Medulla oblongata (tissue), 1 donor: Measurements from ENCODE around the gene SLC4A5.

Experiments
- DNase-seq: peaks from one replicate; pipeline ENCODE4 v3.0.0-alpha.2; 2015; ENCODE audit errors: extremely low spot score

SLC4A5 gene

DNA sequence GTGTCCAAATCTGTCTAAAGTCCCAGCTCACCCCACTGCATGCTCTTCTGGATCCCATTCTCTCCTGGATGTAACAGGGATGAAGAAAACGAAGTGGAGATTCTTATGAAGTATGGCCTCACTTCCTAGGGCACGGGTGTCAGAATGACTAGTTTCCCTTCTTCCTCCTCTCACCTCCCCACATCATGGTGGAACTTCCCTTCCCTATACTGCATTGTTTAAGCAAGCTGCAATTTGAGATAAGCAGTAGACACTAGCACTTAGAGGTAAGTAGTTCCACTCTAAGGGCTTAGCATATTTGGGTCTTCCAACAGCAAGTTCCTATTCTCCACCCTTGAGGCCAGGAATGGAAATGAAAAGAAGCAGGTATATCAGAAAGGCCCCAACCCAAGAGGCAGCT lies 29.7 kb downstream of the SLC4A5 start:
- no peak for DNase-seq

DNA sequence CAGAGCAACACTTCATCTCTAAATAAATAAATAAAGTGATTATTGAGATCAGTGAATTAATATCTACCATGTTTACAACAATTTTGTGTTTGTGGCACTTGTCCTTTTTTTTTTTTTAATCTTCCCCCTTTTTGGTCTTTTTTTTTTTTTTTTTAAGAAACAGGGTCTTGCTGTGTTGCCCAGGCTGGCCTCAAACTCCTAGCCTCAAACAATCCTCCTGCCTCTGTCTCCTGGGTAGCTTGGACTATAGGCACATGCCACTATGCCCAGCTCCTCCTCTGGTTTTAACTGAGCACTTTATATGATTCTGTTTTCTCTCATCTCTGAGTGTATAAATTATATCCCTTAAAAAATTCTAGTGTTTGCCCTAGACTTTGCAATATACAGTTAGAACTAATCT lies 30.3 kb downstream of the SLC4A5 start:
- DNase-seq: no peak

DNA sequence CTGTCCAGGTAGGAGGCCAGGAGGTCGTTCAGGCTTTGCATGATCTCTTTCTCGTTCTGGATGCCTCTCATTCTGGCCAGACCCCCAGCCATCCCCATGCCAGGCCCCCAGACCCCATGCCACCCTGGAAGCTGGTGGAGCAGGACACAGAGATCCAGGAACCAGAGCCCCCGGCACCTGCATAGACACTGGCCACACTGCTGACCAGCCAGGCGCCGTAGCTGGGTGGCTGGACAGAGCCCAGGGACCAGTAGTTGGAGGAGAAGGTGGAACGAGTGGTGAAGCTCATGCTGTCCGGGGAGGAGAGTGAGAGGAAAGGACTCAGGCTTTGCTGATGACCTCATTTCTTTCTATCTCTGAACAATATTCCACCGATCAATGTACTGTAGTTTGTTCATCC lies 35.5 kb downstream of the SLC4A5 start:
- no peak for DNase-seq

DNA sequence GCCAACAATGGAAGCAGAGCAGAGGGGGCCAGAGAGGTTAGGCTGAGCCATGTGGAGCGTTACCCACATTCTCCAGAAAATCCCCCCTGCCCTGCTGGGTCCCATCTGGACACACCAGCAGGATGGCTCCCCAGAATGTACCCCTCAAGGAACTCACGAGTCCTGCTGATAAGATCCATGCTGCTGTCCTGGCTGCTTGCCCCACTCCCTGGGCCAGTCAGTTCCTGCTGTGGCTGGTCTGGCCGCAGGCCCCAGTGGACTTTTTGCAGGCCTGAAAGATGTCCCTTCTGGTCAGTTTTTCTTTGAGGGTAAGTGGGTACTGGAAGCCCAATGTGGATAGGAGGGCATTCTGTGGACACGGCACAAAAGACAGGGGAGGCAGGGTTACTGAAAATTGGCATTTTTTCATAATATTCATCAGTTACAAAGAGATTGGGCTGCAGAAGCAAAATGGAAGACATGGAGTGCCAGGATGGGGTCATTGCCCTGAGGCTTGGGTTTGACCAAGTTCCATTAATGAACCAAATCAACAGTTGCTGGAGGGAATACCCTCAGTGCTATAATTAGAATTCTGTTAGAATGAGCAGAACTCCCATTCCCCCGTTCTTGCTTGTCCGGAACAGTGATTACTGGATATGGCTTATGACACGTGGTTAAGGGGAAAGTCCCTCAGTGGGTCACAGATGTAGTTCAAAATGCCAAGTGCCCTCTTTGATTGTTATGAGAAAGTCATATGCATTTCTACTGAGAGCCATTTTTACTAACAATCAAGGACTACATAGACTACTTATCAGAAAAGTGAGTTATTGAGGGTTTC lies 38.7 kb downstream of the SLC4A5 start:
- DNase-seq: no peak

DNA sequence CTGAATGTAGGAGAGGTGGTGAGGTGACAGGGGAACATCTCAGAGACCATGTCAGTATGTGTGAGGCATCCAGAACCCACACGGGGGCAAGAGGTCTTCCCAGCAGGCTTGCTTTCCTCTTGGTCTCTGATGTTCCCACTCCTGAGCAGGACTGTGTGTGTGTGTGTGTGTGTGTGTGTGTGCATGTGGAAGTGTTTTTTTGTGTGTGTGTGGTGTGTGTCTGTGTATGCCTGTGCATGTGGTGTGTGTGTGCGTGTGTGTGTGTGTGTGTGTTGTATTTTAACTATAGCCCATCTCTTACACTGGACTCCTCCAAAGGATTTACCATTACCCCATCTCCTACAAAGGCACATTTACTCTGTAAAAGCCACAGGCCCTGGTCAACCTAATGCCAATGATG lies 40.4 kb downstream of the SLC4A5 start:
- DNase-seq: no peak

DNA sequence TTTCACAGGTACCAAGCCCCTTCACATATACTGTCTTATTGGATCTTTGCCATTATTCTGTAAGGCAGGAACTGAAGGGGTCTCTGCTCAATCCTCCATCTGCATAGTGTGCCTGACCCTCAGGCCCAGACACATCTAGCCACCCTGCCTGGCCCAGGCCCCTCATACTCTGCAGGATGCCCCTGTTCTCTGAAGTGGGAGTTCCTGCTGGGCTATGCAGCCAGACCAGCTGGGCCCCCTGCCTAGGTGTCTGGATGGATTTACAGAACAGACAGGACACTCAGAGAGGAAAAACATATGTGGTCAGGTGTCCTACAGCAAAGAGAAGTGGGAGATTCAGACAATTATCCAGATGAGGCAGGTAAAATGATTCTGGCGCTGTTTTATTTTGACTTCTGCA lies 42.0 kb downstream of the SLC4A5 start:
- DNase-seq: no peak

DNA sequence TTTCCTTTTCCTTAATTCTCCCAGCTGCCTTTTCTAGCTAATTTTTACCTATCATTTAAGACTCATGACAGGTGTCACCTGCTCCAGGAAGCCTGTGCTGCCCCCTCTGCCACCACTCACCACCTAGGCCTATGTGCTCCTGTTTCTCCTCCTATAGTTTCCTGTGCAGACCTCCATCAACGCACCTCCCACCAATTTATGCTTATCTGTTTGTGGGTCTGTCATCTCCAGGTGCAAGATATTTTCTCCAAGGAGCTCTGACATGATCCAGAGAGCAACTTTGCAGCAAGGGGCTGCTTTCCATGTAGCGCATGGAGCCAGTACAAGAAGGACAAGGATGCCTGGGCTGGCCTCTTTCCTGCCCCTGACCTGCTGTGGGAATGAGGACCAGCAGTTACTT lies 42.7 kb downstream of the SLC4A5 start:
- no peak for DNase-seq

DNA sequence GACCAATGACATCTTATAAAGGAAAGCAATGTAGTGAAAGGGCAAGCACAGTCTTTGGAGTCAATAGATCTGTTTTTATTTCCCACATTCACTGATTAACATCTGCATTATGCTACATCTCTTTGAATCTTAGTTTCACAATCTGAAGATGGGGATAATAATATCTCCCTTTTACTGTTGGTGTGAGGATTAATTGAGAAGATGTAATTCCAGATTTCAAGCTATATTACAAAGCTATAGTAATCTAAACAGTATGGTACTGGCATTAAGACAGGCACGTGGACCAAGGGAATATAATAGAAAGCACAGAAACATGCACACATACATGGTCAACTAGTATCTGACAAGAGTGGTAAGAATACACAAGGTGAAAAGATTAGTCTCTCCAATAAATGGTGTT lies 45.3 kb downstream of the SLC4A5 start:
- no peak for DNase-seq

DNA sequence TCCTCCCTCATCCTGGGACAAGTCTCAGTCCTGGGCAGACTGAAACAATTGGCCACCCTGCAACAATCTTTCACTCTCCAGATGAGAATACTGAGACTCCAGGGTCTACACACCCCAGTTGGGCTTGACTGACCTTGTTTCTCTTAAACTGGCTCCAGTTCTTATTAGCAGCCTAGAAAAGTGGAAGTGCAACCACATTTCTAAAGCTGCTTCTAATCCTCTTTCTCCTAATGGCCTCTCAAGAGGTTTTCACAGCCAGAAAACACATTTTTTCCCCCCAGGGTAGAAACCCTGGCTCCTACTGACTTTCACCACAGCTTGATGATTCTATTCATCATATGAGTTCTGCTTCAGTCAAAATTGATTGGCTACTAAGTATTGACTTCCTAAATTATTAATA lies 45.8 kb downstream of the SLC4A5 start:
- DNase-seq: no peak

DNA sequence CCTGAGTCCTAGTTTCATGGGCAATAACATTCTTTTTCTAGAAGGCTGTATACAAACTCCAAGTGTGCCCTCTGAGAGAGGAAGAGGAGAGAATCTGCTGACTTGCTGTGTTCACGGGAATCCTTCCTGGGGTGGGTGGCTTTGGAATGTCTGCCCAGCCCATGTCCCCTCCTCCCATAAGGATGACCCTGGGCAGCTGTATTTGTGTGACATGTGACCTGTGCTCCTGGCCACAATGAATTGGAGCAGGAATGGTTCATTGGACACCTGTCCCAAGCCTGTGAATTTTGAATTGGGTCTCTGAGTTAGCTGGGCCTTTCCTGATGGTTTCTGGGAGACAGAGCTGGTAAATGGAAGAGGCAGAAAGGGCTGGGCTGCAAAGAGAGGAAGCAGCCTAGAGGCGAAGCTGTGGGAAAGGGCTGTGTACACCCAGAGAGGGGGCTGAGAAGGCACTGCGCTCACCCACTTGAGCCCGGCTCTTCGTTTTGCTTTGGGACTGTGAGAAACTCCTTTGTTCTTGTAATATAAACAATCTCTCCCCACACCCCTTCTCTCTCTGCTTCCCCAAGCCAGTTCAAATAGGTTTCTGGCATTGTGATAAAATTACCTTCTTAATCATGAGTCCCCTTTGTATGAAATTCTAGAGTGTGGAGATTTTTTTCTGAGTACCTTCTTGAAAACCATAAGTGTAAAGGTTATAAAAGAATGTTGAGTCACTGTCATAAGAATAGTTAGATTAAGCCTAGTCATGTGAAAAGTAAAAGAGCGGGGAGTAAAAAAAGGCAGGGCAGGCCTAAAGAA lies 49.8 kb downstream of the SLC4A5 start:
- DNase-seq: no peak

DNA sequence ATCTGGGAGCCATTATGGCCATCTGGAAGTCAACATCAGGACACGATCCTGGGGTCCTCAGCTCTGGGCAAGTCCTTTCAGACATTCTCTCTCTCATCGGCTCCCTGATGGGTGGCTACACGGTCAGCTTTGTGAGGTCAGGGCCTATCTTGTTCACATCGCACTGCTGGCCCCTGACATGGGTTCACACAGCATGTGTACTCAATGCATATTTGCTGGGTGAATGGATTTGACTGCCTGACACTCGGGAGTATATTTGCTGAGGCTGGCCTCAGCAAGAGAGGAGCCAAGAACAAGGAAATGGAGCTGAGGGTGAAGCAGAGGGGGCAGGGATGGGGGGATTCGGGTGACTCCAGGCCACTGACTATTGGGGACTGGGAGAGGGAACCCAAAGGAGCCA lies 50.5 kb downstream of the SLC4A5 start:
- no peak for DNase-seq

DNA sequence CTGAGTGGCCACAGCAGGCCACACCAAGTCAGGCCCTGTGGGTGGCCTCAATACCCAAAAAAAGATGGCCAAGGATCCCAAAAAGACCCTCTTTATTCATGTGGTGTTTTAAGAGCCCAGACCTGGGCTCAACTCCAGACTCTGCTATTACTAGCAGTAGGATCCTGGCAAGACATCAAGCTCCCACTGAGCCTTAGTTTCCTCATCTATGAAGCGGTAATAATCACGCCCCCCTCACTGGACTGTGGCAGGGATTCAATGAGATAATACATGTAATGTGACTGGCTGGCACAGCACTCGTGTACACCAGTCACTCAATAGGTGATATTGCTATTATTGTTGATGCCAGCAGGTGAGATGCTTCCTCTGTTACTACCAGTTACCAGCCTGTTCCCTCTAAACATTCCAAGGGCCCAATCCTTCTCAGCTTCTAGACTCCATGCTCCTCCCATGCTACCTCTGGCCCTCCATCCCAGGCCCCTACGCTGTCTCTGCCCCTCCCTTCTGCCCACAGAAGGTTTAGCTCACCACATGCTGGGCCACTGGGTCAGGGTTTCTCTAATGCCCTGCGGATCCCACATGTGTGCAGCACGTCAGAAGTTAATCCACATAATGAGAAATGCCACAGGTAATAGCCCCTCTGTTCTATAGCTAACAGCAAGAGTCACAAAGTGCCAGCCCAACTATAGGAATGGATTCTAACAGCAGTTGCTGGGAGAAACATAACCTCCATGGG lies 51.2 kb downstream of the SLC4A5 start:
- no peak for DNase-seq

DNA sequence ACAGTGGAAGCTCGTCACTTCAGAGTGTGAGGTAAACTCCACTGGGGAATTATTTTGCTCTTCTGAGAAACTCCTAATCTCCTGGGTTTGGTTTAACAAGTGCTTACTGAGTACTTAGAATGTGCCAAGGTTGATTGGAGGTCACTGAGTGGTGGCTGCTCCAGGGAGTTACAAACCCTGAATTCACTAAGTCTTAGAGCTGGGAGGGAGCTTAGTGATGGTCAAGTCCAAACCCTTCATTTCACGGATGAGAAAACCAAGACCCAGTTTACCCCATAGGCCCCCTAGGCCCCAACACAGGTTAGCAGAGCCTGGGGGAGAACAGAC lies 52.0 kb downstream of the SLC4A5 start:
- DNase-seq: no peak

DNA sequence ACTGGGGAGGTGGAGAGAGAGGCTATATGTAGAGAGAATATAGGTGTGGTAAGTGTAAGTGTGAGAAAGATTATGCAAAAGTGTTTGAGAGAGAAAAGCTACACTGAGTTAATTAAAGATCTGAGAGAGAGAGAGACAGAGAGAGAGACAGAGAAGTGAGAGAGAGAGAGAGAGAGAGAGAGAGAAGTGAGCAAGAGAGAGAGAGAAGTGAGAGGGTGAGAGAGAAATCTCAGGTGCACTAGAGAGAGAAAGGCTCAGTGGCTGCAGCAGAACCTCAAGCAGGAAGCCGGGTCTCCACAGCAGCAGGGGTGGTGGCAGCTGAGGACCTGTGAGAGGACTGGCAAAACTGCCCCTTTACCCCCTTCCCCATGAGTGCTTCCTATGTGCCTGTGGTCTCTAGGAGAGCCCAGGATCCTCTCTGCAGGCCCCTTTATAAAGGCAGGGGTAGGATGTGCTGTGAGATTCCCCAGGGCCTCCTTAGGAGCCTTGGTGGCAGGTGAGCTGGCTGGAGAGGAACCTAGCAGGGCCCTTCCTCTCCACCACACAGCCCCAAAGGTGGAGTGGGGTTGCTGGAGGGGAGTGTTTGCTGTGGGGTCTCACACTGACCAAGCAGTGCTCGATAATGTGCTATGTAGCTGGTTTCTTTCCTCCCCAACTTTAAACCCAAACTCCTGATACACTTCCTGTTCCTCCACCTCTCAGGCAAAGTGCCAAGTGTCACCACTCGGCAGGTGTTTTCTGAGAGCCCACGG lies 52.6 kb downstream of the SLC4A5 start:
- no peak for DNase-seq

DNA sequence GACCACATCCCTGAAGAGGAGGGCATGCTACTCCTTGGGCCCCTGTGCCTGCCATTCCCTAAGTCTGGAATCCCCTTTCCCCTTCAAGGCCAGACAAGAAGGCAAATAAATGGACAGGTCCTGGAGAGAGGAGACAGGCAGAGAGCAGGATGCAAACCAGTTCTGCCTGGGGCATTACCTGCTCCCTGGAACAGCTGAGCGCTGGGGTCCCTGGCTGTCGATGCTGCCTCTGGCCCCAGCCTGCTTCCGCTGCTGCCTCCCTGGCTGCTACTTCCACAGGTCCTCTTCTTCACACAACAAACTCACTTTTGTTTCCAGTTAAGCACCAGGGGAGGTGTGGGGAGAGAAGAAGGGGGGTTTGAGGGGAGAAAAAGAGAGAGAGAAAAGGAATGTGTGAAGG lies 53.1 kb downstream of the SLC4A5 start:
- no peak for DNase-seq

DNA sequence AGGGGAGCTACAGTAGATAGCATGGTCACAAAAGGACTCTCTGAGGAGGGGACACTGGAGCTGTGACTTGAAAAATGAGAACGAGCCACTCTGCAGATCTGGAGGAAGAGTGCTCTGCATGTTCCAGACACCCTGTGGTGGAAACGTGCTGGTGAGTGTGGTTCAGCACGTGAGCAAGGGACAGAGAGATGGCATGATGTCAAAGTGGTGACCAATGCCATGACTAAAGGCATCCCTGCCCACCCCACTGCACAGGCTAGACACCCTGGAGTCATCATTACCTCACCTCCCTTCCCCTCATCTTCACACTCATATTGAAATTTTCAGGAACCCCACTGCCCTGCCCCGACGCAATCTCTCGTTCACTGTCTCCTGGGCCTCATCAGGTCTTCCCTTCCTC lies 56.5 kb downstream of the SLC4A5 start:
- DNase-seq: no peak

DNA sequence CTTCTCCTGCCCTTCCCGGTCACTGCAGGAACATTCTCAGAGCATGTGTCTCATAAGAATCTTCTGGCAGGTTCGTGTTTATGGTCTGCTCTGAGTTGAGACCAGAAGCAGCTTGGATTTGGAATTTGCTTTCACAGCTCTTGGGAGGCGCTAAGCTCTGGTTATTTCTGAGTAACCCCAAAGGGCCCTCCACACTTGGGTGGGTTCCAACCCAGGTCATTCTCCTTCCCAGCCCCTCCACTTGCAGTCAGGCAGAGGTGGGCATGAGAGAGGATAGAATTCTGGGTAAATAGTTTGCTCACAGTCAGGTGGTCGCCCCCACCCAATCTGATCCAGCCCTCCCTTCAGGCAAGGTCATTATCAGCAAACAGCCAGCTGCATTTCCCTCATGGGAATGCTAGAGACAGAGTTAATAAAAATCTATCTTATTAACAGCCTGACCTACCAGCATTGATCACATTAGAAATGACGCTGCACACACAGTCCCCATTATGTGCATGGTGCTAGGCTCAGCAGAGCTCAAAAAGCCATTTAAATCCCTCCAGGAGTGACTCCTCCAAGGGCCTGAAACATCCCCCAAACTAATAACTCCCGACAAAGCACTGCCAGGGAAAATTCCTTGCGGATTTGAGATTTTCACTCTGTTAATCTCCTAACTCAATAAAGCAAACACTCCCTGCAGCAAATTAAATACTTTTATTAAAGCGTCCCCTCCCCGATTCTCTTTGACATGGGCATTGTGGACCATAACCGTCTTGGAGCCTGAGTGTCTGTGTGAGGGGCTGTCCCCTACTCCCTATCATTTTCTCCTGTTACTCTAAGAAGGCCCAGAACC lies 61.9 kb downstream of the SLC4A5 start:
- DNase-seq: no peak

DNA sequence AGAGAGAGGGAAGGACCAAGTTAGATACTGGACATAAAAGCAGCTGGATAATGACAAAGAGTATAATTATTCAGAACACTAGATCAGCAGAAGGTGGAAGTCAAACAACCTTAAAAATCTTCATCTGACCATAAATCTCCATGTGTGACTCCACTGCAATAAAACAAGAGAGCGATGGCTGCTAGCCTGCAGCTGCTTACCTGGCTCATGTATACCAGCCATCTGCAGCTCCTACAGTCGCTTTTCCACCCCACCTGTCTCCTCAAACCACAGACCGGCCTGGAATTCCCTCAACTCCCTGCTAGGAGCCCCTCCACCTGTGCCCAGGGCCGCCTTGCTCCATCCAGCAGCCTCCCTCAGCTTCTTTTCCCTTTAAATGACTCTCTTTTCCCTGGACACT lies 64.5 kb downstream of the SLC4A5 start:
- no peak for DNase-seq

DNA sequence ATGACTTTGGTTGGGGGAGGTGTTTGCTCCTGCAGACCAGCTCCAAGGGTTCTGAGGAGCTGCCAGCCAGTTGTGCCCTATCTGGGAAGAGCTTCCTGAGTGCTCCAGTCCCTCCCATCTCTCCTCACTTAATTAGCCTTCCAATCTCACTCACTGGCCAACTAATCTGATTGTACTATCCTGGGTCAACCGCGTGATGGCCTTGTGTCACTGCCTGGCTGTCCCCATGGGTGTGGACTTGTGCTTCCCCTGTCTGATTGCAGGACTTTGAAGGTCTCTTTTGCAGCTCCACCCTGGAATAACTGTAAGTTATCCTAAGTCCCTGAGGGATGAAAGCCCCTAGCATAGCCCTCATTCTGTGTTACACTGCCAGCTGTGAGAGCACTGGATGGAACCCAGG lies 65.0 kb downstream of the SLC4A5 start:
- no peak for DNase-seq

DNA sequence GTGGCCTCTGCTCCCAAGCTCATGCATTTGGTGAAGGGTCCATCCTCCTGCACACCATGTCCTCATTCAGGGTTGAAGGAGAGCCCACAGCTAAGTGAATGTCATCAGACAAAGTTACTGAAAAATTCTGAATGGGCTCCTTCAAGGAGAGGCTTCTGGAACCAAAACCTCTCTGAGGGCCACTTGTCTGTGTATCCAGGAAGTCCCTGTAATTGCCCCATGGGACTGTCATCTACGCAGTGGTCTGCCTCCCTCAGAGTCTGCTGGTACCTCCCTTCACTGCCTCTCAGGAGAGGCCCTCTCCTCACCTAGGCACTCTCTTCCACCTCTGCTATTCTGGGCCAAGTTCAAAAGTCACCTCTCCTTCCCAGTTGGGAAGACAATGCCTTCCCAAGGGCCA lies 68.0 kb downstream of the SLC4A5 start:
- DNase-seq: no peak

DNA sequence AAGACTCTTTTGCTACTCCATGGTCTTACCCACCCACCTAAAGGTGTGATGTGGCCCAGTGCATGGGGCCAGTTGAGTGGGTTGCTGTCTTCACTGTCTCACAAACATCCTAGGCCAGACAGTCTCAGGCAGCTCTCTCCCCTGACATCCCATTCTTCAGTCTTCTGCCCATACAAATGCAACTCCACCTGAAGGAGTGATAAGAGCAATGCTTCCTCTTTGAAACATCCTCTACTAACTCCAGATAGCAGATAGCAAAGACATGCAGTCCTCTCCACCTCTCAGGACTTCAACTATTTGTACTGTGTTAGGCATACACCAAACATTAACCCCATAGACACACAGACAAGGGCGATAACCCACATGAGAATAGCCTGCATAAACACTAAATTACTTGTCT lies 73.5 kb downstream of the SLC4A5 start:
- DNase-seq: no peak
